Esophagus muscularis mucosa (tissue), 4 donors: ENCODE data around the gene SNRNP48. TPM values are rescaled to one million over a fixed set of nuclear protein-coding genes. Genes with fewer than 3 reads are reported as not detected.

Source experiments
- DNase-seq: peaks from one replicate; pipeline ENCODE4 v3.0.0-alpha.2; 2017; ENCODE audit errors: extremely low spot score
- H3K27ac ChIP-seq, 4 donors: fragments of 200-600 bp; sonication (generic); replicated peaks in 1 of 4; 1 replicate in 3 of 4; 2 replicates in 1 of 4; pipeline ENCODE4 v1.5.1; 2016 to 2019; ENCODE audit warnings: mild to moderate bottlenecking in 1 of 4
- H3K27me3 ChIP-seq, 4 donors: fragments of 200-600 bp; sonication (generic); one replicate each; pipeline versions ENCODE4 v1.5.1 to v1.6.0; 2016 to 2019
- H3K36me3 ChIP-seq, 4 donors: fragments of 200-600 bp; sonication (generic); one replicate each; pipeline ENCODE4 v1.5.1; 2016 to 2019
- H3K4me1 ChIP-seq, 4 donors: fragments of 200-600 bp; sonication (generic); one replicate each; pipeline ENCODE4 v1.5.1; 2016 to 2019
- H3K4me3 ChIP-seq, 4 donors: fragments of 200-600 bp; sonication (generic); 1 replicate in 2 of 4; 2 replicates in 2 of 4; pipeline ENCODE4 v1.5.1; 2016 to 2019; ENCODE audit warnings: mild to moderate bottlenecking in 4 of 4, moderate library complexity in 1 of 4
- H3K9me3 ChIP-seq, 4 donors: fragments of 200-600 bp; sonication (generic); 1 replicate in 3 of 4; 2 replicates in 1 of 4; pipeline ENCODE4 v1.5.1; 2016 to 2019
- CTCF ChIP-seq, 3 experiments: fragments of 200-600 bp in 2 of 3; fragments of 450-650 bp in 1 of 3; sonication (generic) in 2 of 3; IDR thresholded peaks; one replicate each; pipeline ENCODE4 v1.5.1; 2017 to 2019; ENCODE audit warnings: antibody characterized with exemption in 3 of 3, mild to moderate bottlenecking in 2 of 3, moderate library complexity in 1 of 3
- EP300 ChIP-seq: sonication (generic); formaldehyde crosslinking; IDR thresholded peaks from one replicate; pipeline ENCODE4 v1.6.1; 2017; ENCODE audit warnings: antibody characterized with exemption
- POLR2A ChIP-seq: fragments of 450-650 bp; IDR thresholded peaks from one replicate; pipeline ENCODE4 v1.6.1; 2017; ENCODE audit warnings: antibody characterized with exemption, moderate library complexity, mild to moderate bottlenecking, low read depth
- POLR2AphosphoS5 ChIP-seq, 2 donors: sonication (generic); formaldehyde crosslinking; IDR thresholded peaks; one replicate each; pipeline ENCODE4 v1.6.1; 2017; ENCODE audit warnings: antibody characterized with exemption in 2 of 2
- WGBS: methylation state at CpG from one replicate; pipeline ENCODE4 v1.1.5; 2018; 5-methylcytosine and 5-hydroxymethylcytosine counted together
- intact Hi-C: fragments of 100-400 bp; cut with DNase I; formaldehyde crosslinking; loops from one replicate; pipeline ENCODE4 v1.15.1; 2023
- total RNA-seq, 4 donors: library from RNA; depleted of rRNA; stranded (reverse); fragments of >200 nt; gene quantifications; one replicate each; pipeline versions ENCODE4 v1.1.0 to v1.2.1, GENCODE V29; 2016

Gene SNRNP48
- total RNA-seq, 4 donors from 2014 or later, result 8.9 to 17.0 (median 9.5) TPM

- Histone ChIP-seq H3K9me3 (no peaks in the 10 kb centered on the region), H3K27me3 (no peaks in the 10 kb centered on the region), H3K27ac (no peak overlapping the region), H3K4me1 (peaks cover 0 to 12% (median 6%) of the 10 kb centered on the region in 4 donors), H3K36me3 (peaks cover 7 to 36% (median 26%) of the 10 kb centered on the region in 4 donors), H3K4me3 (peak overlapping the region in 1 of 4 donors; percentile 28)
- intact Hi-C loops, result loop anchor here (1.0 to 5.0 kb wide), 3 partner anchors 339 to 938 kb away; no protein-coding TSS in a partner anchor
- DNase-seq, result no peak
- 30% methylated on average over 7 of the region's 7 CpGs for WGBS
- TF ChIP-seq POLR2AphosphoS5 (IDR thresholded peaks at IDR 0.05) (no peak), POLR2A (no peak), CTCF (IDR thresholded peaks at IDR 0.05) (peak; percentile 54 to 77 (median 57)), EP300 (no peak)
These were observed 25.8 kb downstream of the SNRNP48 start for GRCh38 chr6:7615611-7616383.

- H3K36me3 ChIP-seq, result peaks cover 2 to 14% (median 7%) of the 10 kb centered on the region in 4 donors
- intact Hi-C loops, result loop anchor here (5.0 kb wide), 2 partner anchors 896 to 941 kb away; no protein-coding TSS in a partner anchor
These were observed 28.1 kb downstream of the SNRNP48 start for GRCh38 chr6:7617801-7618764.

GRCh38 chr6:7621761-7622160 is 31.8 kb downstream of the SNRNP48 start:
- Histone ChIP-seq H3K4me1 (no peaks in the 10 kb centered on the region), H3K4me3 (no peak overlapping the region), H3K27ac (no peak overlapping the region), H3K27me3 (peaks cover 0 to 6% (median 0%) of the 10 kb centered on the region in 4 donors), H3K9me3 (no peaks in the 10 kb centered on the region), H3K36me3 (no peaks in the 10 kb centered on the region)
- DNase-seq, result no peak
- no peak for TF ChIP-seq EP300
- 93% methylated on average over 5 of the region's 5 CpGs for WGBS
- intact Hi-C loops, result no loop called here

More at GRCh38 chr6:7617801-7618764, 28.1 kb downstream of the SNRNP48 start:
- Histone ChIP-seq H3K27me3 (no peaks in the 10 kb centered on the region), H3K4me1 (peaks cover 0 to 12% (median 6%) of the 10 kb centered on the region in 4 donors), H3K27ac (no peak overlapping the region), H3K4me3 (no peak overlapping the region), H3K9me3 (no peaks in the 10 kb centered on the region)
- no peak for DNase-seq
- WGBS, result 58% methylated on average over 12 of the region's 12 CpGs
- TF ChIP-seq POLR2AphosphoS5 (IDR thresholded peaks at IDR 0.05), result peak in 1 of 2 donors; percentile 19
- TF ChIP-seq EP300, result no peak
- TF ChIP-seq CTCF (IDR thresholded peaks at IDR 0.05), result no peak
- TF ChIP-seq POLR2A, result no peak

- no peak overlapping the region for H3K4me3 ChIP-seq
- peak; percentile 75 for DNase-seq
- peaks cover 0 to 12% (median 0%) of the 10 kb centered on the region in 4 donors for H3K27me3 ChIP-seq
- H3K9me3 ChIP-seq, result no peaks in the 10 kb centered on the region
- intact Hi-C loops, result no loop called here
- no peaks in the 10 kb centered on the region for H3K4me1 ChIP-seq
- H3K36me3 ChIP-seq, result no peaks in the 10 kb centered on the region
- no peak overlapping the region for H3K27ac ChIP-seq
- WGBS, result 73% methylated on average over 4 of the region's 4 CpGs
- TF ChIP-seq POLR2AphosphoS5 (IDR thresholded peaks at IDR 0.05), result no peak
- no peak for TF ChIP-seq CTCF (IDR thresholded peaks at IDR 0.05)
- no peak for TF ChIP-seq EP300
- TF ChIP-seq POLR2A, result no peak
These were observed 35.1 kb downstream of the SNRNP48 start for GRCh38 chr6:7624796-7625710.
